HG02943 (cell line): ENCODE measurements around the gene F12.
"Not testable (repeated sequence)": the region's sequence is repeated elsewhere in the genome, so short reads cannot be mapped to it uniquely, and the experiment has no call there.

Experiments used
- ATAC-seq: cut with Tn5 transposase; IDR thresholded peaks from one replicate; pipeline ENCODE4 v1.9.1; 2021; ENCODE audit warnings: mild to moderate bottlenecking, low read depth, moderate library complexity; ENCODE audit not compliant: unreplicated experiment

The F12 gene

GRCh38 chr5:177419046-177419445, 9.7 kb upstream of the F12 start:
- no peak for ATAC-seq

GRCh38 chr5:177417081-177417480, 7.7 kb upstream of the F12 start:
- not testable (repeated sequence) for ATAC-seq

- no peak for ATAC-seq
These were observed 5.1 kb upstream of the F12 start for GRCh38 chr5:177414481-177414880.

GRCh38 chr5:177412603-177413233, 3.4 kb upstream of the F12 start:
- ATAC-seq: peak; percentile 65

DNA sequence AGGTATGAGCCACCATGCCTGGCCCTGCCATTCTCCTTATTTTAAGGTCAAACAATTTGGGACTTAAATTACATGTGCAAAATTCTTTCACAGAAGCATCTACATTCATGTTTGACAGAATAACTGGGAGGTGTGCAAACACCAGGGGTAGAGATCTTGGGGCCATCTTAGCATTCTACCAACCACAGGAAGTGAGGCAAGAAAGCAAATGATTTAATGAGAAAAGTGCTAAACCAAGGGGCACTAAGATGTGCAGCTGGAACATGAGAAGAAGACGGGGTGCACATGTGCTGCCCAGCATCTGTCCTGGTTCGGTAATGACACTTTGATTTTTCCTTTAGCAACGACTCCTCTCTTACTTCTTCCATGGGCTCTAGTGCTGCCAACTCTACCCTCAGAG, 1.2 kb upstream of the F12 start:
- ATAC-seq: no peak

DNA sequence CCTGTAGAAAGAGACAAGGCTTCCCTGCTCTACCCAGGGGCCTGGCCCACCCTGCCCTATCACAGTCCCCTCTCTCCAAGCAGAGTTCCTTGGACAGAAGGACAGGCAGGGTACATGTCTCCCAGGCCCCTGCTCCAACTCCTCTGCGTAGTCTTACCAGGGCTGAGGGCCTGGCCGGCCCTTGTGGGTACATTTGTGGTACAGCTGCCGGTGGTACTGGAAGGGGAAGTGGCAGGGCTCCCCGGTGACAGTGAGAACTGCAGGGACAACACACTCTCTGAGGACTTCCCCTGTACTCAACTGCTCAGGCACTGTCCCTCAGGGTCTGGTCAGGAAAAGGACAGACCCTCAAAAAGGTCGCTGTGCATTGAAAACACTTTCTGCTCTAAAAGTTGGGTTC, 3.6 kb downstream of the F12 start:
- ATAC-seq: no peak

DNA sequence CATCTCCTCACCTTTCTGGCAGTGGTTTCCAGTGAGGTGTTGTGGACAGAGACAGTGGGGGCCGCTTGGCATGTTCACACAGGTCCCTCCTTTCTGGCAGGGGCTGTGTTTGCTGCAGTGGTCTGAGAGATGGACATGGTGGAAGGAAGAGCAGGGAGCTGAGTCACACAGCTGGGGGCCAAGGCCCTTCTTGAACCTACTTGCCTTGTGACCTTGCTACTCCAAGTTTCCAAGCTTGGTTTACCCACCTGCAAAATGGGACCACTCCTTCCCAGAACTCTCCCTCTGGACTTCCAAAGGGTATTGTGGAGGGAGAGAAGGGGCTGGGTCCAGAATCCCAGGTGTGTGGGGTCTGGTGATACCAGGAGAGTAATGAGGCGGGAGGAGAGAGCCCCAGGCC, 4.1 kb downstream of the F12 start:
- ATAC-seq: no peak

DNA sequence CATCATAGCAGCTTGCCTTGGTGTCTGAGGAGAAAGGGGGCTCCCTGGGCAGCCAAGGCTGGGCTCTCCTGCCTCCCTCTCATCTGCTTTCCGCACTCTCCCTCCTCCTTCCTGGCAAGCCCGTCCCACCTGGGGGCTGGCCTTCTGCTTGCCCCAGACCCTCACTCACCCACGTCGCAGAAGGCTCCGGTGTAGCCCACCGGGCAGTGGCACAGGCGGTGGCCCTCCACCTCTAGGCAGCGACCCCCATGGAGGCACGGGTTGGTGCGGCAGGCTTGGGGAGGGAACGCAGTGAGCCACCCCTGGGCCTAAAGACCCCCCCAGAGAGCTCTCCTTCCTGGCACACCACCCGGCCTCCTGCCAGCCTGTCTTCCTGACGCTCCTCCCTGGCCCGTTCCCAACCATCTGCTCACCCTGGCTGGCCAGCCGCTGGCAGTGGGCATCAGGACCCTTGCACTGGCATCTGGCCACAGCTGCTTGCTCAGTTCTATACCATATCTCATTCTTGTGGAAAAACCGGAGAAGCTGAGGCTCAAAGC, 4.7 kb downstream of the F12 start:
- ATAC-seq: no peak

GRCh38 chr5:177403792-177404640, 5.3 kb downstream of the F12 start:
- peak; percentile 68 for ATAC-seq

GRCh38 chr5:177403102-177403791, 6.1 kb downstream of the F12 start:
- ATAC-seq: peak; percentile 19

GRCh38 chr5:177402271-177403043, 6.9 kb downstream of the F12 start:
- no peak for ATAC-seq

DNA sequence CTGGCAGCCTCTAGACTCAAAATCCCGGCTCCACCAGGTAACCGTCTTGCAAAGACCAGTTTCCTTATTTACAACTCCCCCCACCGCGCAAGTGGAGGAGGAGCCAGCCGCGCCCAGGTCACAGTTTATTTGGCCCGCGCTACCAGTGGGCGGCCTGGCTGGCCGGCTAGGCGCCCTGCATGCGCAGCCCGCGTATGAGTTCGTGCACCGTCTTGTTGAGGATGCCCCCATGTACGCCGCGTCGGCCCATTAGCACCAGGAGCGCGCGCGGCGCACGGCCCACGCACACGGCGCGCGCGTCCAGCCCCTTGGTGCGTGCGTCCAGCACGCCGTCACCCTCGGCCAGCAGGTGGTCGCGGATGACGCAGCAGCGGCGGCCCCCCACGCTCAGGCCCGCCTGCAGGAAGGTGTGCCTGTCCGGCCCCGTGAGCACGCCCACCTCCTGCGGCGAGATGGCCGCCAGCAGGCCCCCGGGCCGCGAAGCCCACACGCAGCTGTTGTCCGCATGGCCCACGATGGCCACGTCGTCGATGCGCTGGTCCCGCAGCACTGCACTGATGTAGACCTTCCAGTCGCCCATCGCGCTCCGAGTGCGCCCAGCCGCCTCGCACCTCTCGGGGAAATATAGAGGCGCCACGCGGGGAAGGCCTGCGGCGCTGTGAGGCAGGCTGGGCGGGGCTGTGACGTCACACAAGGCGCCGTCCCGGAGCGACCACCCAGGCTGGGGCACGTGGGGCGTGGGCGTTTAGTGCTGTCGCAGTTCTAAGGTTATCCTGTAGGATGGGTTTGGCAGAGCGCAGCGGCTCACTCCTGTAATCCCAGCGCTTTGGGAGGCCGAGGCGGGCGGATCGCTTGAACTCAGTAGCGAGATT, 9.1 kb downstream of the F12 start, which contains the start of gene PFN3:
Gene PFN3, minus strand, starts transcription at position 665 of the 872 bp plus-strand sequence. Its CDS starts 85 bp downstream, at position 580.
- ATAC-seq: no peak

GRCh38 chr5:177397875-177398390, 11.4 kb downstream of the F12 start:
- no peak for ATAC-seq

- ATAC-seq: no peak
These were observed 12.6 kb downstream of the F12 start for GRCh38 chr5:177396807-177397206.

DNA sequence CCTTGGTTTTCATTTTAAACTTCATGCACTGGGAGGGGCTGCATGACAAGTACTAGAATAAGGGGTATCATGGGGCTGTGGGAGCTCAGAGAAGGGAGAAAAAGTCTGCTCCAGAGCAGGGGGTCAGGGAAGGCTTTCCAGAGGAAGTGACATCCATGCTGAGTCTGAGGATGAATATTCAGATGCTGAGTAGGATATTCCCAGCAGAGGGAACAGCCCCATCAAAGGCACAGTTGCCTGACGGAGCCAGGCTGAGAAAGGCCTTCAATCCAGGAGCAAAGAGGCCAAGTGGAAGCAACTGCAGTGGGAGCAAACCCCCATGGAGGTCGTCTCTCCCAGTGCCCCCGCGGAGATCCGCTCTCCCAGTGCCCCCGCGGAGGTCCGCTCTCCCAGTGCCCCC, 13.3 kb downstream of the F12 start:
- ATAC-seq: no peak

DNA sequence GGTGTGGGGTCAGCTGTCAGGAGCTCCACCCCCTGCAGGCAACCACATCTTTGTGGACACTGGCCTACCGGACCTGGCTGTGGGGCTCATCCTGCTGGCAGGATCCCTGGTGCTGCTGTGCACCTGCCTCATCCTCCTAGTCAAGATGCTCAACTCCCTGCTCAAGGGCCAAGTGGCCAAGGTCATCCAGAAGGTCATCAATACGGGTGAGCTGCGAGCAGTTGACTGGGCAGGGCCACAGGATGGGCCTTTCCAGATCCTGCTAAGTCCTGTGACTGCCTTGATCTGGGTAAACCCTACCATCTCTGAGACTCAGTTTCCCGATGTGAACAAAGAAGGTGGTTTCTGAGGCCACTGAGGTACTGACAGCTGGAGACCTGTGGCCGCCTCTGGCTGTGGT, 15.4 kb downstream of the F12 start:
- ATAC-seq: no peak

DNA sequence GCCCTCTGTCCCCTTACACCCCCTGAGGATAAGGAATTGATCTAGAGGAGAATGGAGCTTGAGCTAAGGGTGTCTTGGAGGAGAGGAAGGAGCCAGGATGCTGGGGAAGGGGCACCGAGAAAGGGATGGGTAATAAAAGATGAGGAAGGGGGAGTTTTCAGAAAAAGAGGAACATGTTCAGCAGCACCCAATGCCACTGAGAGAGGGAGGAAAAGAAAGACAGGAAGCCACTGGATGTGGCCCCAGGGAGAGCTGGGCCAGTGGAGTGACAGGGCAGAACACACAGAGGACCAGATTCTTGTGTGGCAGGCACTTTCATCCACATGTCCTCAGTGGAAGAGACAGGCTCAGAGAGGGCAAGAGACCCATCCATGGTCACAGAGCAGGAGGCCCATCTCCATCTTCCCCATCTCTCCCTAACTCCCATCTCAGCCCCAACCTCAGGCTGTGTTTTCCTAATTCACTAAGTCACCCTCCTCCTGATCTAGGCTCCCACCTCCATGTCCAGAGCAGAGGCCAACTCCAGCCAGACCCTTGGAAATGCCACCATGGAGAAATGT, 16.1 kb downstream of the F12 start:
- ATAC-seq: no peak

GRCh38 chr5:177392765-177393164, 16.6 kb downstream of the F12 start:
- no peak for ATAC-seq
